ENCODE data around the gene STAM.

Gene STAM

GRCh38 chr10:17607603-17608332 lies 36.2 kb upstream of the STAM start:
- TF ChIP-seq TEAD4 (IDR thresholded peaks at IDR 0.05) (no peak), ZBTB7A (IDR thresholded peaks at IDR 0.05; ENCODE audit: low read depth) (no peak), REST (IDR thresholded peaks at IDR 0.05; ENCODE audit: low read depth) (no peak), RAD21 (IDR thresholded peaks at IDR 0.05; ENCODE audit: low read depth) (peak; percentile 90), CREB1 (IDR thresholded peaks at IDR 0.05; ENCODE audit: low read depth) (no peak)

DNA sequence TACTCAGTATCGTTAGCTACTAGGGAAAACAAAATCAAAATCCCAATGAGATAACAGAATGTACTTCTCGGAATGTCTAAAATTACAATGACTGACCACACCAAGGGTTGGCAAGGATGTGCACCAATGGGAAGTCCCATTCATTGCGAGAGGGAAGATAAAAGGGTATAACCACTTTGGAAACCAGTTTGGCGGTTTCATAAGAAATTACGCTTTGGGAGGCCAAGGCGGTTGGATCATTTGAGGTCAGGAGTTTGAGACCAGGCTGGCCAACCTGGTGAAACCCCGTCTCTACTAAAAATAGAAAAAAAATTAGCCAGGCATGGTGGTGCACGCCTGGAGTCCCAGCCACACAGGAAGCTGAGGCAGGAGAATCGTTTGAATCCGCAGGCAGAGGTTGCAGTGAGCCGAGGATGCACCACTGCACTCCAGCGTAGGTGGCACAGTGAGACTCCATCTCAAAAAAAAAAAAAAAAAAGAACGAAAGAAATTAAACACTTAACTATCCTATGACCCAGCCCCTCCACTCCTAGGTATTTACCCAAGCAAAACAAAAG lies 34.4 kb upstream of the STAM start:
- no peak for TF ChIP-seq YY1 (IDR thresholded peaks at IDR 0.05; ENCODE audit: low read depth)
- no peak for TF ChIP-seq REST (IDR thresholded peaks at IDR 0.05; ENCODE audit: low read depth)
- TF ChIP-seq EGR1 (IDR thresholded peaks at IDR 0.05) = no peak
- TF ChIP-seq NFIC (IDR thresholded peaks at IDR 0.05) = no peak
- TF ChIP-seq CEBPB (IDR thresholded peaks at IDR 0.05) = no peak

DNA sequence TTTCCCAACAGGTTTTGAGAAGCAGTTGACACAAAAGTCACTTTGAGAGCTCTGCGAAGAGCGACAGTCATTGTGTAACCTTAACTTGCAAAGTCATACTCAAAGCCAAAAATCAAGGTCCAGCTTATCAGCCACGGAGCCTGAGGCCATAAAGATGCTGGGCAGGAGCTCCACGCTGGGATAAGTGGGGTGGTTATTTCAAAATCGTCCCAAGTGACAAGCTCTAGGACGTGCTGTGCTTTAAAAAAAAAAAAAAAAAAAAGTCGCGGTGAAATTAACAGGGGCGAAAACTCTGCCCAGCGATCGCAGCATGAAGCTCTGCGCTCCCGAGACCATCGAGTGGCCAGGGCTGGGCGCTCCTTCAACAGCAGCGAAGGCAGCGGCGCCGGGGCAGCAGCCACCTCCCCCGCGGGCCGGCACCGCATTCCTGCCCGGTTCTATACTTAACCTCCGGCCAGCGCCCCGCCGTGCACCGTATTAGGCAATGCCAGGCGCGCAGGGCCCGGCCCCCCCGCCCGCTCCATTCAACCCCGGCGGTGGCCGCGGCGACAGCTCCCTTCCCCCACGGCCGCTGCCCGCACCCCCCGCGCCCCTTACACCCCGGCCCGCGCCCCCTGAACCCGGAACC lies 27.4 kb upstream of the STAM start:
- TF ChIP-seq YY1 (IDR thresholded peaks at IDR 0.05; ENCODE audit: low read depth) = no peak
- no peak for TF ChIP-seq EP300 (IDR thresholded peaks at IDR 0.05; ENCODE audit: borderline replicate concordance)
- TF ChIP-seq NFIC (IDR thresholded peaks at IDR 0.05) = no peak
- peak; percentile 80 for TF ChIP-seq TEAD4 (IDR thresholded peaks at IDR 0.05)
- no peak for TF ChIP-seq TAF1 (IDR thresholded peaks at IDR 0.05; ENCODE audit: low read depth)
- TF ChIP-seq CREB1 (IDR thresholded peaks at IDR 0.05; ENCODE audit: low read depth) = no peak
- TF ChIP-seq ZBTB7A (IDR thresholded peaks at IDR 0.05; ENCODE audit: low read depth) = no peak
- TF ChIP-seq, protein P1, sequence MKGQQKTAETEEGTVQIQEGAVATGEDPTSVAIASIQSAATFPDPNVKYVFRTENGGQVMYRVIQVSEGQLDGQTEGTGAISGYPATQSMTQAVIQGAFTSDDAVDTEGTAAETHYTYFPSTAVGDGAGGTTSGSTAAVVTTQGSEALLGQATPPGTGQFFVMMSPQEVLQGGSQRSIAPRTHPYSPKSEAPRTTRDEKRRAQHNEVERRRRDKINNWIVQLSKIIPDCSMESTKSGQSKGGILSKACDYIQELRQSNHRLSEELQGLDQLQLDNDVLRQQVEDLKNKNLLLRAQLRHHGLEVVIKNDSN (IDR thresholded peaks at IDR 0.05) = no peak
- 0 out of 2 replicates have a peak, but pooled peaks have one; percentile 24 for TF ChIP-seq TCF12 (IDR thresholded peaks at IDR 0.05; ENCODE audit: low read depth)
- TF ChIP-seq CEBPB (IDR thresholded peaks at IDR 0.05) = peak; percentile 88
- no peak for TF ChIP-seq RAD21 (IDR thresholded peaks at IDR 0.05; ENCODE audit: low read depth)
- no peak for TF ChIP-seq FOXM1 (IDR thresholded peaks at IDR 0.05; ENCODE audit: borderline replicate concordance, low read depth)
- no peak for TF ChIP-seq MAX (IDR thresholded peaks at IDR 0.05)
- TF ChIP-seq EGR1 (IDR thresholded peaks at IDR 0.05) = no peak
- TF ChIP-seq REST (IDR thresholded peaks at IDR 0.05; ENCODE audit: low read depth) = no peak

DNA sequence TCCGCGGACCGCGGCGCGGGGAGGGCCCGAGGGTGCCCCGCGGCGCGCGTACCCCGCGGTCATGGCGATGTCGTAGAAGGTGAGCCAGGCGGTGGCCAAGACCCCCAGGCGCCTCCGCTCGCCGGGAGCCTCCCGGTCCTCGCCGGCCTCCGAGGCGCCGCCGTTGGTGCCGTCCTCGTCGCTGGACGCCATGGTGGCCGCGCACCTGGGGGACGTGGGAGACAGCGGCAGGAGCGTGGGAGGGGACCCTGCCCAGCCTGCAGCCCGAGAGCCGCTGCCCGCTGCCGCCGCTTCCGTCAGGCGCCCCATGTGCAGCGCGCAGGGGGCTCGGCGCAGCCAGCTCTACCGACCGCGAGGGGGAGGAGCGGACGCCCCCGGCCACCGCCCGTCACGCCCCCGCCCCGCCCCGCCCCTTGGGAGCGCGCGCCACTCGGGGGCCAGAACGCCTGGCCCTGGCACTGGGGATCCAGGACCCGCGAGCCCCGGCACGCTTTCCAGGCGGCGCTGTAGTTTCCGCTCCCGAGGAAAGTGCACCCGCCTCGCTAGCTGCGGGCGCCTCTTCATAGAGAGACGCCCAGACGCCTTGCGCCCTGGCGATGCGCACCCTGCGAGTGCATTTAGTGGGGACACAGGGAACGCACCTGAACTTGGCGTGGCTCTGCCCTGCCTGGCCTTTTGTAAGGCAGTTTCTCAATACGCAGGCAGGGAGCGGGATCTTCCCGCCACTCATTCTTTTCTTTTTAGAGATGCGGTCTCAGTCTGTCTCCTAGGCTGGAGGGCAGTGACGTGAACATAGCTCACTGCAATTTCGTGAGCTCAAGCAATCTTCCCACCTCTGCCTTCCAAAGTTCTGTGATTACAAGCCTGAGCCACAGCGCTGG lies 26.7 kb upstream of the STAM start, which contains the start of gene HACD1:
TSS of gene HACD1 (minus strand) at position 344 of the 881 bp plus-strand sequence. CDS start at position 309, 35 bp downstream.
- TF ChIP-seq EGR1 (IDR thresholded peaks at IDR 0.05) (0 out of 2 replicates have a peak, but pooled peaks have one; percentile 58), MAX (IDR thresholded peaks at IDR 0.05) (peak; percentile 63; the same call in 1 of the 2 replicates), FOXM1 (IDR thresholded peaks at IDR 0.05; ENCODE audit: borderline replicate concordance, low read depth) (no peak), NFIC (IDR thresholded peaks at IDR 0.05) (peak; percentile 4; the same call in 1 of the 2 replicates), EP300 (IDR thresholded peaks at IDR 0.05; ENCODE audit: borderline replicate concordance) (no peak)
- TF ChIP-seq, protein P1 (IDR thresholded peaks at IDR 0.05) = no peak

All from Ishikawa (cell line).